DND-41 (cell line): ENCODE data around the gene SPDL1.

Experiments used
- ATAC-seq: fragments of 200-7000 bp; cut with Tn5 transposase; 3 replicates; pipeline ENCODE4 v1.9.1; 2021; ENCODE audit warnings: low read depth; ENCODE audit not compliant: insufficient read depth
- DNase-seq: peaks from one replicate; pipeline ENCODE4 v3.0.0-alpha.2; 2020
- H2AFZ ChIP-seq: 2 replicates; pipeline ENCODE4 v1.6.0; 2012; ENCODE audit warnings: low read depth, low read length
- H3K27ac ChIP-seq: 2 replicates; pipeline ENCODE4 v1.5.1; 2012; ENCODE audit warnings: low read length, inconsistent platforms
- H3K27me3 ChIP-seq: fragments of 200-600 bp; sonication (generic); 2 replicates; pipeline ENCODE4 v1.6.0; 2012; ENCODE audit warnings: low read length, mild to moderate bottlenecking, inconsistent platforms; ENCODE audit not compliant: insufficient read depth, poor library complexity
- H3K36me3 ChIP-seq: 2 replicates; pipeline ENCODE4 v1.5.1; 2012; ENCODE audit warnings: low read length, inconsistent platforms; ENCODE audit not compliant: insufficient read depth
- H3K4me1 ChIP-seq: 2 replicates; pipeline ENCODE4 v1.5.1; 2012; ENCODE audit warnings: mild to moderate bottlenecking, low read length; ENCODE audit not compliant: insufficient read depth
- H3K4me2 ChIP-seq: 2 replicates; pipeline ENCODE4 v1.6.0; 2012; ENCODE audit warnings: mild to moderate bottlenecking, moderate library complexity, low read length, inconsistent platforms; ENCODE audit not compliant: insufficient read depth
- H3K4me3 ChIP-seq, 2 experiments: fragments of 200-600 bp in 1 of 2; shearing (Covaris generic) in 1 of 2; 2 replicates each; pipeline ENCODE4 v1.5.1; 2012 to 2016; ENCODE audit warnings: inconsistent platforms in 2 of 2, low read length in 2 of 2, mild to moderate bottlenecking in 2 of 2, low read depth in 1 of 2, moderate library complexity in 1 of 2
- H3K79me2 ChIP-seq: 2 replicates; pipeline ENCODE4 v1.6.0; 2012; ENCODE audit warnings: low read length, inconsistent platforms; ENCODE audit not compliant: insufficient read depth
- H3K9ac ChIP-seq: 2 replicates; pipeline ENCODE4 v1.6.0; 2012; ENCODE audit warnings: low read depth, mild to moderate bottlenecking, inconsistent platforms, low read length, moderate library complexity
- H3K9me3 ChIP-seq: 2 replicates; pipeline ENCODE4 v1.5.1; 2012; ENCODE audit warnings: low read length, moderate library complexity, mild to moderate bottlenecking, inconsistent platforms; ENCODE audit not compliant: insufficient read depth, severe bottlenecking
- H4K20me1 ChIP-seq: 2 replicates; pipeline ENCODE4 v1.6.0; 2012; ENCODE audit warnings: low read length; ENCODE audit not compliant: insufficient read depth
- CTCF ChIP-seq: IDR thresholded peaks from 2 replicates; pipeline ENCODE4 v1.5.1; 2012; ENCODE audit warnings: borderline replicate concordance, low read length, moderate library complexity, mild to moderate bottlenecking; ENCODE audit not compliant: poor library complexity, severe bottlenecking; ENCODE audit errors: extremely low read depth
- EZH2 ChIP-seq: IDR thresholded peaks from 3 replicates; pipeline ENCODE4 v1.6.1; 2012; ENCODE audit warnings: borderline replicate concordance, low read depth, mild to moderate bottlenecking, moderate library complexity, low read length, inconsistent platforms; ENCODE audit not compliant: severe bottlenecking

The SPDL1 gene

GRCh38 chr5:169650701-169651331 lies 67.2 kb downstream of the SPDL1 start:
- no peak overlapping the region for H2AFZ ChIP-seq
- peak overlapping the region; percentile 36 for H3K27ac ChIP-seq
- H3K9ac ChIP-seq: no peak overlapping the region
- H3K4me3 ChIP-seq: no peak overlapping the region
- H3K4me2 ChIP-seq: peak overlapping the region; percentile 10; the same call in 1 of the 2 replicates
- no peaks in the 10 kb centered on the region for H3K27me3 ChIP-seq
- peaks cover 99% of the 10 kb centered on the region for H3K79me2 ChIP-seq
- TF ChIP-seq CTCF (no peak), EZH2 (no peak)
- peaks cover 97% of the 10 kb centered on the region for H4K20me1 ChIP-seq
- no peak for DNase-seq
- H3K4me1 ChIP-seq: peaks cover 44% of the 10 kb centered on the region
- H3K9me3 ChIP-seq: no peaks in the 10 kb centered on the region
- peaks cover 73% of the 10 kb centered on the region for H3K36me3 ChIP-seq
- peak; percentile 51; the same call in 2 of the 3 replicates for ATAC-seq

- no peak overlapping the region; the same call in 1 of the 2 replicates for H3K27ac ChIP-seq
- H2AFZ ChIP-seq: no peak overlapping the region
- no peak for TF ChIP-seq EZH2
- no peak for TF ChIP-seq CTCF
- no peak overlapping the region for H3K4me2 ChIP-seq
- peaks cover 99% of the 10 kb centered on the region for H3K79me2 ChIP-seq
- peaks cover 98% of the 10 kb centered on the region for H4K20me1 ChIP-seq
- H3K4me3 ChIP-seq: no peak overlapping the region
- no peak overlapping the region for H3K9ac ChIP-seq
- ATAC-seq (no peak), DNase-seq (no peak)
- peaks cover 41% of the 10 kb centered on the region for H3K4me1 ChIP-seq
- no peaks in the 10 kb centered on the region for H3K27me3 ChIP-seq
- H3K9me3 ChIP-seq: no peaks in the 10 kb centered on the region
- peaks cover 76% of the 10 kb centered on the region for H3K36me3 ChIP-seq
Observed at GRCh38 chr5:169651526-169651925, 68.0 kb downstream of the SPDL1 start.

- Histone ChIP-seq H3K27ac (no peak overlapping the region), H3K4me1 (peaks cover 36% of the 10 kb centered on the region), H2AFZ (no peak overlapping the region), H4K20me1 (peaks cover 96% of the 10 kb centered on the region), H3K9me3 (no peaks in the 10 kb centered on the region), H3K36me3 (peaks cover 77% of the 10 kb centered on the region), H3K9ac (no peak overlapping the region), H3K4me3 (no peak overlapping the region), H3K27me3 (no peaks in the 10 kb centered on the region), H3K79me2 (peaks cover 99% of the 10 kb centered on the region), H3K4me2 (no peak overlapping the region)
- no peak for DNase-seq
- TF ChIP-seq CTCF: no peak
- TF ChIP-seq EZH2: no peak
- no peak for ATAC-seq
Observed at GRCh38 chr5:169652057-169652456, 68.5 kb downstream of the SPDL1 start.

- Histone ChIP-seq H4K20me1 (peaks cover 93% of the 10 kb centered on the region), H3K79me2 (peaks cover 98% of the 10 kb centered on the region), H3K4me2 (no peak overlapping the region), H3K9me3 (no peaks in the 10 kb centered on the region), H3K27ac (no peak overlapping the region), H3K4me1 (peaks cover 26% of the 10 kb centered on the region), H3K9ac (no peak overlapping the region), H3K27me3 (no peaks in the 10 kb centered on the region), H3K36me3 (peaks cover 78% of the 10 kb centered on the region), H3K4me3 (no peak overlapping the region), H2AFZ (no peak overlapping the region)
- ATAC-seq (no peak), DNase-seq (no peak)
- TF ChIP-seq CTCF (no peak), EZH2 (no peak)
Observed at GRCh38 chr5:169653091-169653490, 69.5 kb downstream of the SPDL1 start.
